ENCODE data around the gene ACSL6.

Gene ACSL6

GRCh38 chr5:131999441-132000240 lies 11.8 kb downstream of the ACSL6 start:
- no peak for DNase-seq (ENCODE audit: low spot score)

DNA sequence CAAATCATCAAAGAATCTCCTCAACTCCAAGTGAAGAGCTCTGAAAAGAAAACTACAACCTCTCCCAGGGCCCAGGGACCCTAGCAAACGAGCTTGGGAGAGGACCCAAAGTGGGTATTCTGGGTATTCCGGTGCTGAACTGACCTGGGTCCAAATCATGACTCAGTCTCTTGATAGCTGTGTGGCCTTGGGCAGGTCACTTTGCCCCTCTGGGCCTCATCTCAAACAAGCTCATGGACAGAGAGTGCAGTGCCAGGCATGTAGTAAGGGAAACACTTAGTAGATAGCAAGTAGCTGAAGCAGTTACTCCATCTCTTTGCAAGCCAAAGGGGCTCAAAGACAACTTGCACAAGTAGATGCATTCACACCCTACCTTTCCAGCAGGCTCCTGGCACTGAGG lies 12.4 kb downstream of the ACSL6 start:
- no peak for DNase-seq (ENCODE audit: low spot score)

- no peak for DNase-seq (ENCODE audit: low spot score)
Observed at GRCh38 chr5:131998431-131999040, 12.9 kb downstream of the ACSL6 start.

- DNase-seq (ENCODE audit: low spot score), result no peak
Observed at GRCh38 chr5:131997727-131998117, 13.7 kb downstream of the ACSL6 start.

DNA sequence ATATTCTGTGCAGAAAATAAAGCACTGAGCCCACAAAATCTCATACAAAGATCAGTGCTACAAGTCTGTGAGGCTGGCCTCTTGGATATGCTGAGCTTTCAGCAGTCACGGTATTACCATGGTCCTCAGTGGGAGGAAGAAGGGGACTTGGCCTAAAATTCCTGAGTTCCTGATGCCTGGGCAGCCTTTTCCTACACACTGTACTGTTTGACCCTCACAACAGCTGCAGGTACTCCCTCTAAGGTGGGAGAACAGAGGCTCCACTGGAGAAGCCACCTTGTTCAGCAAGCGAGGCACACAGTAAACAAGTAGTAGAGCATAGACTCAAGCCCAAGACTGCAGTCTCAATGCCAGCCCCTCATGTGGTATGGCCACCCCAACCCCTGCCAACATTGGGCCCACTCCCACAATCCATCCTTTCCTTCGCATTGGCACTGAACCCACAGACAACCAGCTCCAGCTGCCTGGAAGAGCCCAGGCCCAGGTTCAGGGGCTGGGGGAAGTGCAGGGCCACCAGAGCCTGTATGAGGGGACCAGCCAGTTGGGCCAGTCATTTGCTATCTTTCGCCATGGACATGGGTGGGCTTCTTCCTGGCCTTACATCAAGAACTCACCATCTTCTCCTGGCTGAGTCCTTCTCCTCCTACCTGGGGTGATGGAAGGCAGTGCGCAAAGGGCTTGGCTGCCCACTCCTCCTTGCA lies 14.3 kb downstream of the ACSL6 start:
- DNase-seq (ENCODE audit: low spot score), result no peak

- DNase-seq (ENCODE audit: low spot score), result no peak
Observed at GRCh38 chr5:131996210-131997025, 15.0 kb downstream of the ACSL6 start.

DNA sequence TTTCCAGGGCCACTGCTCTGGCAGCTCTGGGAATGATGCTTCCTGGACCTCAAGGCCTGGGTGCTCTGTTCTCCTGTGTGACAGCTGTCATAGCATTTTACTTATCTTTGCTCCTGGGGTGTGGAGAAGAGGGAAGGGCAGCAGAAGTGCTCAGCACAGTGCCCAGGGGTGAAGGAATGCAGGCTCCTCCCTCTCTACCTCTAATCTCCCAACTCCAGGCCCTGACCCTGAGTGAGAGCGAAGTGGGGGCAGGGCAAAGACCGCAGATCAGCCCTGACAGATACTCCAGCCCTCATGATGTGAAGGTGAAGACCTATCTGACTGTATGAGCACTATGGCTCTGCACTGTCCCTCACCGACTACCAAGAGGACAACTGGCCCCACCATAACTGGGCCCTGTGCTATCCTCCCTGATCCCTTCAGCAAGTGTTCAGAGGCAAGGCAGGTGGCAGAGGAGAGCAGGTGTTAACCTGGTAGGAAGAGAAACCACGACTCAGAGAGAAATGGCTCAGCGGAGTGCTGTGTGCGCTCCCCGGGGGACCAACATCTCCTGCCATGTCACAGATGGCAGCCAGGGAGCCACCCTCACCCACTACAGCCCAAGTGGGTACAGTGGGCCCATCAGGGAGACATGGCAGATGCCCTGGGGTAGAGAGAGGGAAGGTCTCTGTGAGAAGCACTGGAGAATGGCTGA lies 16.8 kb downstream of the ACSL6 start:
- no peak for DNase-seq (ENCODE audit: low spot score)

GRCh38 chr5:131994090-131994489 lies 17.4 kb downstream of the ACSL6 start:
- DNase-seq (ENCODE audit: low spot score), result no peak

GRCh38 chr5:131993676-131994075 lies 17.8 kb downstream of the ACSL6 start:
- DNase-seq (ENCODE audit: low spot score), result no peak

DNA sequence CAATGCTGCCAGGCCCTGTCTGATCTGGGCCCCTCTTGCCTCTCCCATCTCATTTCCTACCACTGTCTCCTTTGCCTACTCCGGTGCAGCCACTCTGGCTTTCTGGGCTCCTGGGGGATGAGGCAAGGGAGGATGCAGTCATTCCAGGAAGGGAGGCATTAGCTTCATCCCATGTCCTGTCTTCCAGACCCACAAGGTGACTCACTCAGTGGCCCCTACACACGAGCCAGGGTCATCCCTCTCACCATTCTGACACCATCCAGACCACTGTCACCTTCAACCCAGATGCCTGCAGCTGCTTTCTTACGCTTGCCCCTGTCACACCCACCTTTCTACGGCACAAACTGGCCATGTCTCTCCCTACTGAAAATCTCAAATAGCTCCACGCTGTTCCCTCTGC lies 19.1 kb downstream of the ACSL6 start:
- DNase-seq (ENCODE audit: low spot score), result no peak

DNA sequence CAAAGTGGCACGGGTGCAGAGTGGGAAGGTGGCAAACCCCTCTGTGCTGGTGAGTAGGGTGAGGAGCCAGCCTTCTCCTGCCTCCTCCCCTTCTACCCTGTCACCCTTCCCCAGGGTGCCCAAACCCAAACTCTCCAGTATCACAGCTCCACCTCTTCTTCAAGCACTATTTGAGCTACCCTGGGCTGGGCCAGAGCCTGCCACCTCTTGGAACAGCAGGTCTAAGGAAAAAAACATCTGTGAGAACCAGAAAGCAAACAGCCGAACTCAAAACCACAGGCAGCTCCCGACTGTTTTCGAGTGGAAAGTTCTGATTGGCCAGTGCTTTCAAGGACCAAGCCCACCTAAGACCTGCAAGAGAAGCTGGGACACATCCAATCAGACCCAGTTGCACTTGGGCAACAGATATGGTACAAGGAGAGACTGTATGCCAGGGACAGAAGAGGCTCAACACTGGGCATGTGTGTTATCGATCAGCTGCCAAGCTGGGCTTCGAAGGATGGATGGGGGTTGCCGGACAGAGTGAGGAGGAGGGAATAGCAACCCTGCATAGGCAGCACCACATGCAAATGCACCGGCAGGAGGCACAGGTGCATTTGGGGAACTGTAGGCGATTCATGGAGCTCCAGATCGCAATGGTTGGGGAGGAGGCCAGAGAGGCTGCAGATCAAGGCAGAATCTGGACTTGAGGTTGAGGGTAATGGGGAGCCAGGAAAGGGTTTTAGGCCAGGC lies 19.7 kb downstream of the ACSL6 start:
- no peak for DNase-seq (ENCODE audit: low spot score)

DNA sequence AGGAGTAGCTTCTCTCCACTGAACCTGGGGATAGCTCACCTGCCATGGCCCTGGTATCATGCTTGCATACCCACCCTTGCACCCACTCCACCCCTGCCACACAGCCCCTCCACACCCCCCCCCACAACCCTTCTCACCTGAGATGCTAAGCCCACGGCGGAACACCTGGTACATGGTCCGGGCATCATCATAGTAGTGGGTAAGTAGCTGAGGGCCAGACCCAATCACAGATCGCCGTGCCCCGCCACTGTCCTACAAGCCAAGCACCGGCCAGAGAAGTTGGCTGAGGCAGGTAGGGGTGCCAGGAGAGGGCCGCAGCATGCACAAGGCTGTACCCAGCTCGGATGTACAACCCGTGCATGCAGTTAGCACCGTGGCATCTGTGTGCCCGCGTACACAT lies 20.7 kb downstream of the ACSL6 start:
- DNase-seq (ENCODE audit: low spot score), result no peak

DNA sequence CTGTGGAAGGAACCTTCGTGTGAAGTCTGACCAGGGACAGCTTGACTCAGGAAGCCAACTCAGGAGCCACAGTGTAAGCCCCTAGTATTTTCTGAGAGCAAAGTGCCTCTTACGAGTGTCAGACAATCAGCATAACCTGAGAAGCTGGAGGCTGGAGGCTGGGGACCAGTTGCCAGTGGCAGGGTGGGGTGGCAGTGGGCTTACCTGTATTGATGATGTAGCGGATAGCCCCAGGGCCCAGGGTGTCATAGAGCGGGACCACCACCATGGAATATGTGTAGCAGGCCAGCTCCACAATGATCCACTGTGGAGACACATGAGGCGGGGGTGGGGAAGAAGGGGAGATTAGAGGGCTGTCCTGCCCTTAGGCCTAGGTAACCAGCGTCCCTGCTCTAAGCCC lies 22.9 kb downstream of the ACSL6 start:
- no peak for DNase-seq (ENCODE audit: low spot score)

DNA sequence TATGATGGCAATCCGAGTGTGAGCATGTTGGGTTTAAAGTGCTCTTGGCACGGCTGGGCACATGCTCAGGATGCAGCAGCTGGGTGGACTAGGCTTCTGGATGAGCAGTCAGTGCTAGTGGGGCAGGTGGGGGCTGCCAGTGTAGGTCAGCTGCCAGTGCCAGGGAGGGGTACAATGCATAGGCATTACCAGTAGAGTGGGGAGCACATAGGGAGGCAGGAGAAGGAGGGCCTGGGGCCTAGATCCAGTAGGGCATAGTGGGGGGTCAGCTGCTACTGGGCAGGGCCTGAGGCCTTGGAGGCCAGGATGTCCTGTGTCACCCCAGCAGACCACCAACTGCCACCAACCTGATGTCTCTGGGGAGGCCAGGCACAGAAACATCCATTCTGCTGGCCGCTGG lies 24.2 kb downstream of the ACSL6 start:
- DNase-seq (ENCODE audit: low spot score), result no peak

GRCh38 chr5:131986161-131986912 lies 25.1 kb downstream of the ACSL6 start:
- no peak for DNase-seq (ENCODE audit: low spot score)

GRCh38 chr5:131984956-131985665 lies 26.3 kb downstream of the ACSL6 start:
- no peak for DNase-seq (ENCODE audit: low spot score)

GRCh38 chr5:131983244-131983771 lies 28.1 kb downstream of the ACSL6 start:
- DNase-seq (ENCODE audit: low spot score), result no peak

DNA sequence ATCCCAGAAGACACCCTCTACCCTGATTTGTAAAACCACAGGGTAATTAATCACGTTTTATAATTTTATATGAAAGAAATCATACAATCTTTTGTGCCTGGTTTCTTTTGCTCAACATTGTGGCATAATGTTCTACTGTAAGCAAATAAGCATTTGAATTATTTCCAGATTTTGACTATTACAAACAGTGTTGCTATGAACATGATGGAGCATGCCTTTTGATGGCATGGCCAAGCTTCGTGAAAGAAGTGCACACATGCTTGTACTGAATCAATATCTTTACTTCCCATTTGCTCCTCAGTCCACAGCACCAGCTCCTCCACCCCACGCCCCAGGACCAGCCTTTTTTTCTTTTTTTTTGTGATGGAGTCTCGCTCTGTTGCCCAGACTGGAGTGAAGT lies 29.9 kb downstream of the ACSL6 start:
- DNase-seq (ENCODE audit: low spot score), result no peak

GRCh38 chr5:131980696-131981095 lies 30.8 kb downstream of the ACSL6 start:
- no peak for DNase-seq (ENCODE audit: low spot score)
